ENCODE results near the gene SMARCA4. TPM values are rescaled to one million over a fixed set of nuclear protein-coding genes. Genes with fewer than 3 reads are reported as not detected.

The SMARCA4 gene
- total RNA-seq, 2 experiments from 2014 or later = 69.6 to 74.5 TPM

- CTCF ChIA-PET = no interaction called here
- no peak for ATAC-seq (ENCODE audit: poor library complexity)
- DNase-seq = no peak
- no peaks in the 10 kb centered on the region for H3K9me3 ChIP-seq (ENCODE audit: control insufficient read depth in 1 of 2, insufficient read depth in 1 of 2, low read length in 2 of 2)
- no peaks in the 10 kb centered on the region for H3K4me1 ChIP-seq (ENCODE audit: insufficient read depth, low read length)
- H3K4me3 ChIP-seq (ENCODE audit: low read length) = no peak overlapping the region
- Mint-ChIP-seq H3K9me3 (no peaks in the 10 kb centered on the region), H3K27ac (no peak overlapping the region), H3K4me3 (no peak overlapping the region), H3K27me3 (no peaks in the 10 kb centered on the region), H3K4me1 (ENCODE audit: low read depth) (no peaks in the 10 kb centered on the region), H3K36me3 (ENCODE audit: low read depth) (peaks cover 38% of the 10 kb centered on the region)
- intact Hi-C loops (cut with DNase I, micrococcal nuclease) = no loop called here
- H3K36me3 ChIP-seq (ENCODE audit: insufficient read depth, low read length) = peaks cover 75% of the 10 kb centered on the region
- TF ChIP-seq, protein P1, sequence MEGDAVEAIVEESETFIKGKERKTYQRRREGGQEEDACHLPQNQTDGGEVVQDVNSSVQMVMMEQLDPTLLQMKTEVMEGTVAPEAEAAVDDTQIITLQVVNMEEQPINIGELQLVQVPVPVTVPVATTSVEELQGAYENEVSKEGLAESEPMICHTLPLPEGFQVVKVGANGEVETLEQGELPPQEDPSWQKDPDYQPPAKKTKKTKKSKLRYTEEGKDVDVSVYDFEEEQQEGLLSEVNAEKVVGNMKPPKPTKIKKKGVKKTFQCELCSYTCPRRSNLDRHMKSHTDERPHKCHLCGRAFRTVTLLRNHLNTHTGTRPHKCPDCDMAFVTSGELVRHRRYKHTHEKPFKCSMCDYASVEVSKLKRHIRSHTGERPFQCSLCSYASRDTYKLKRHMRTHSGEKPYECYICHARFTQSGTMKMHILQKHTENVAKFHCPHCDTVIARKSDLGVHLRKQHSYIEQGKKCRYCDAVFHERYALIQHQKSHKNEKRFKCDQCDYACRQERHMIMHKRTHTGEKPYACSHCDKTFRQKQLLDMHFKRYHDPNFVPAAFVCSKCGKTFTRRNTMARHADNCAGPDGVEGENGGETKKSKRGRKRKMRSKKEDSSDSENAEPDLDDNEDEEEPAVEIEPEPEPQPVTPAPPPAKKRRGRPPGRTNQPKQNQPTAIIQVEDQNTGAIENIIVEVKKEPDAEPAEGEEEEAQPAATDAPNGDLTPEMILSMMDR (IDR thresholded peaks at IDR 0.05) = no peak
- no peaks in the 10 kb centered on the region for H3K27me3 ChIP-seq (ENCODE audit: control insufficient read depth in 1 of 2, insufficient read depth in 2 of 2, low read length in 2 of 2)
- H3K27ac ChIP-seq (ENCODE audit: low read depth in 1 of 2, low read length in 2 of 2) = no peak overlapping the region
- POLR2A ChIA-PET = no interaction called here
These were observed 150.4 kb downstream of the SMARCA4 start for GRCh38 chr19:11111117-11111770.

DNA sequence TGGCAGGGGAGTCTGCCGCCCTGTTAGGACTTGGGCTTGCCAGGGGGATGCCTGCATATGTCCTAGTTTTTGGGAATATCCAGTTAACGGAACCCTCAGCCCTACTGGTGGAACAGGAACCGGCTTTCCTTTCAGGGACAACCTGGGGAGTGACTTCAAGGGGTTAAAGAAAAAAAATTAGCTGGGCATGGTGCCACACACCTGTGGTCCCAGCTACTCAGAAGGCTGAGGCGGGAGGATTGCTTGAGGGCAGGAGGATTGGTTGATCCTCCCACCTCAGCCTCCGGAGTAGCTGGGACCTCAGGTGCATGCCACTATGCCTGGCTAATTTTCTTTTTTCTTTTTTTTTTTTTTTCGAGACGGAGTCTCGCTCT is 150.9 kb downstream of the SMARCA4 start:
- peaks cover 38% of the 10 kb centered on the region for H3K36me3 Mint-ChIP-seq (ENCODE audit: low read depth)
- DNase-seq (no peak), ATAC-seq (ENCODE audit: poor library complexity) (no peak)
- Histone ChIP-seq H3K9me3 (ENCODE audit: control insufficient read depth in 1 of 2, insufficient read depth in 1 of 2, low read length in 2 of 2) (no peaks in the 10 kb centered on the region), H3K27ac (ENCODE audit: low read depth in 1 of 2, low read length in 2 of 2) (no peak overlapping the region), H3K4me3 (ENCODE audit: low read length) (no peak overlapping the region), H3K27me3 (ENCODE audit: control insufficient read depth in 1 of 2, insufficient read depth in 2 of 2, low read length in 2 of 2) (no peaks in the 10 kb centered on the region), H3K4me1 (ENCODE audit: insufficient read depth, low read length) (no peaks in the 10 kb centered on the region), H3K36me3 (ENCODE audit: insufficient read depth, low read length) (peaks cover 75% of the 10 kb centered on the region)
- no peaks in the 10 kb centered on the region for H3K4me1 Mint-ChIP-seq (ENCODE audit: low read depth)
- no peak overlapping the region for H3K4me3 Mint-ChIP-seq
- TF ChIP-seq, protein P1 (IDR thresholded peaks at IDR 0.05) = no peak
- ChIA-PET CTCF (interaction anchor here (1.2 kb wide), 1 partner anchor 14 kb away, joined by 5 read pairs; no protein-coding TSS in a partner anchor), POLR2A (no interaction called here)
- no peak overlapping the region for H3K27ac Mint-ChIP-seq
- H3K9me3 Mint-ChIP-seq = no peaks in the 10 kb centered on the region
- intact Hi-C loops (cut with DNase I, micrococcal nuclease) = no loop called here
- H3K27me3 Mint-ChIP-seq = no peaks in the 10 kb centered on the region

Other genes starting within 250 kb of the SMARCA4 start
- gene DNM2, start 243.0 kb upstream of the SMARCA4 start, total RNA-seq = 100 to 1,000 TPM; 279 to 286 TPM
- gene TMED1, start 124.8 kb upstream of the SMARCA4 start, total RNA-seq = 1 to 10 TPM; 6.7 to 7.0 TPM
- gene C19orf38, start 112.6 kb upstream of the SMARCA4 start, total RNA-seq = 1 to 10 TPM; 1.8 to 2.1 TPM
- gene CARM1, start 89.5 kb upstream of the SMARCA4 start, total RNA-seq = 10 to 100 TPM; 17.5 to 18.0 TPM
- 10 to 100 TPM; 21.1 to 21.7 TPM for gene YIPF2, start 32.4 kb upstream of the SMARCA4 start, total RNA-seq
- gene TIMM29, start 32.2 kb upstream of the SMARCA4 start, total RNA-seq = 10 to 100 TPM; 22.6 to 24.8 TPM
- 10 to 100 TPM; 32.5 to 34.0 TPM for gene LDLR, start 128.4 kb downstream of the SMARCA4 start, total RNA-seq
- 1 to 10 TPM in 1 of 2 experiments, under 1 TPM in 1; 0.59 to 1.5 TPM for gene SPC24, start 194.8 kb downstream of the SMARCA4 start, total RNA-seq
- gene KANK2, start 236.5 kb downstream of the SMARCA4 start, total RNA-seq = not detected